Measurements from ENCODE around the gene SETBP1. TPM values are rescaled to one million over a fixed set of nuclear protein-coding genes. Genes with fewer than 3 reads are reported as not detected.

The SETBP1 gene
- total RNA-seq, 1 donor from 2014 or later = 25.8 TPM

- H3K9me3 ChIP-seq = no peaks in the 10 kb centered on the region
- DNase-seq (no peak), ATAC-seq (no peak)
- no peak overlapping the region for H3K4me3 ChIP-seq
- H3K36me3 ChIP-seq = no peaks in the 10 kb centered on the region
- H3K4me1 ChIP-seq = peaks cover 22% of the 10 kb centered on the region
- TF ChIP-seq, protein P1, sequence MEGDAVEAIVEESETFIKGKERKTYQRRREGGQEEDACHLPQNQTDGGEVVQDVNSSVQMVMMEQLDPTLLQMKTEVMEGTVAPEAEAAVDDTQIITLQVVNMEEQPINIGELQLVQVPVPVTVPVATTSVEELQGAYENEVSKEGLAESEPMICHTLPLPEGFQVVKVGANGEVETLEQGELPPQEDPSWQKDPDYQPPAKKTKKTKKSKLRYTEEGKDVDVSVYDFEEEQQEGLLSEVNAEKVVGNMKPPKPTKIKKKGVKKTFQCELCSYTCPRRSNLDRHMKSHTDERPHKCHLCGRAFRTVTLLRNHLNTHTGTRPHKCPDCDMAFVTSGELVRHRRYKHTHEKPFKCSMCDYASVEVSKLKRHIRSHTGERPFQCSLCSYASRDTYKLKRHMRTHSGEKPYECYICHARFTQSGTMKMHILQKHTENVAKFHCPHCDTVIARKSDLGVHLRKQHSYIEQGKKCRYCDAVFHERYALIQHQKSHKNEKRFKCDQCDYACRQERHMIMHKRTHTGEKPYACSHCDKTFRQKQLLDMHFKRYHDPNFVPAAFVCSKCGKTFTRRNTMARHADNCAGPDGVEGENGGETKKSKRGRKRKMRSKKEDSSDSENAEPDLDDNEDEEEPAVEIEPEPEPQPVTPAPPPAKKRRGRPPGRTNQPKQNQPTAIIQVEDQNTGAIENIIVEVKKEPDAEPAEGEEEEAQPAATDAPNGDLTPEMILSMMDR (IDR thresholded peaks at IDR 0.05) = no peak
- no peak overlapping the region for H3K27ac ChIP-seq
- no peaks in the 10 kb centered on the region for H3K27me3 ChIP-seq (ENCODE audit: low read depth)
- intact Hi-C loops (cut with DNase I) = no loop called here
Observed at GRCh38 chr18:44914028-44914427, 233.3 kb downstream of the SETBP1 start.

- H3K4me1 ChIP-seq = peaks cover 22% of the 10 kb centered on the region
- no peak overlapping the region for H3K4me3 ChIP-seq
- no peaks in the 10 kb centered on the region for H3K27me3 ChIP-seq (ENCODE audit: low read depth)
- H3K9me3 ChIP-seq = no peaks in the 10 kb centered on the region
- intact Hi-C loops (cut with DNase I) = no loop called here
- ATAC-seq (no peak), DNase-seq (no peak)
- no peak overlapping the region for H3K27ac ChIP-seq
- TF ChIP-seq, protein P1 (IDR thresholded peaks at IDR 0.05) = no peak
- no peaks in the 10 kb centered on the region for H3K36me3 ChIP-seq
Observed at GRCh38 chr18:44915213-44915612, 234.5 kb downstream of the SETBP1 start.

- no peaks in the 10 kb centered on the region for H3K27me3 ChIP-seq (ENCODE audit: low read depth)
- intact Hi-C loops (cut with DNase I) = no loop called here
Observed at GRCh38 chr18:44915661-44916060, 235.0 kb downstream of the SETBP1 start.

DNA sequence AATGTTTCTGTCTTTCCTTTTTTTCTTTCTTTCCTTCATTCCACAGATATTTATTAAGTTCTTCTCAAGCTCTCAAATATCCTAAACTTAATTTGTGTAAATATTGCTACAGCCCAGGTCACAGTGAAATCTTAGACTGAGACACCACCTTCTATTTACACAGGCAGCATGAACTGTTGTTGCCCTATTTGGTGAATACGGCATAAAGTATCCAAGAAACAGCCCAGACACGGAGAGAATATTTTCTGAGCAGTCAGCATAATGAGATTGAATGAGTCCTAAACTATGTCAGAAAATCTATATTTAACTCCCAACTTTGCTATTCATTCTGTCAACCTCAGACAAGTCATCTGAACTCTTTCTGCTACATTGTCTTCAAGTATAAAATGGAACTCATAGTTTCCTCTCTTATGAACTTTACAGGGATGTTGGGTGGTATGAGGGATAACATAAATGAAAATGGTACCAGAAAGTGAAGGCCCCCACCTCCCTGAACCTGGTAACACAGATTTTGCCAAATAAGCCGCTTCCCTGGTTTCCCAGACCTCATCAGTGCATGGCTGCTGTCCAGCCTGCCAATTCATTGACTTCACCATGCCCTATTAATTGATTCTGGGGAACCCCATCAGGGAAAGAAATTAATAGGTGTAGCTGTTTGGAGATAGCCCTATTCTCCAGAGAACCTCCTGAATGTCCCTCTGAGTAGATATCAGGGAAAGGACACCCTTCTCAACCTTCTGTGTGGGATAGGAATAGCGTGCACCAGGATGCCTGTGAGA is 235.9 kb downstream of the SETBP1 start:
- Histone ChIP-seq H3K27me3 (ENCODE audit: low read depth) (no peaks in the 10 kb centered on the region), H3K27ac (peak overlapping the region; percentile 51), H3K4me1 (peaks cover 22% of the 10 kb centered on the region), H3K36me3 (no peaks in the 10 kb centered on the region), H3K4me3 (no peak overlapping the region), H3K9me3 (no peaks in the 10 kb centered on the region)
- intact Hi-C loops (cut with DNase I) = no loop called here
- TF ChIP-seq, protein P1 (IDR thresholded peaks at IDR 0.05) = no peak
- ATAC-seq (no peak), DNase-seq (no peak)

More at GRCh38 chr18:44915661-44916060, 235.0 kb downstream of the SETBP1 start:
- no peaks in the 10 kb centered on the region for H3K36me3 ChIP-seq
- no peak overlapping the region for H3K4me3 ChIP-seq
- DNase-seq = no peak
- H3K4me1 ChIP-seq = peaks cover 22% of the 10 kb centered on the region
- TF ChIP-seq, protein P1 (IDR thresholded peaks at IDR 0.05) = no peak
- no peaks in the 10 kb centered on the region for H3K9me3 ChIP-seq
- ATAC-seq = no peak
- no peak overlapping the region for H3K27ac ChIP-seq

GRCh38 chr18:44917216-44918141 is 236.8 kb downstream of the SETBP1 start:
- Histone ChIP-seq H3K27ac (peak overlapping the region; percentile 51), H3K4me1 (peaks cover 22% of the 10 kb centered on the region), H3K36me3 (no peaks in the 10 kb centered on the region), H3K9me3 (no peaks in the 10 kb centered on the region), H3K4me3 (no peak overlapping the region), H3K27me3 (ENCODE audit: low read depth) (no peaks in the 10 kb centered on the region)
- TF ChIP-seq, protein P1 (IDR thresholded peaks at IDR 0.05) = no peak
- no peak for DNase-seq
- intact Hi-C loops (cut with DNase I) = no loop called here
- ATAC-seq = no peak

Measured in lower lobe of right lung (tissue), 2 donors.